Astrocyte of the spinal cord (primary cell): ENCODE results near the gene PIGT.
A peak's percentile ranks its signal among the peaks of the same experiment; 100 is the strongest.

ENCODE experiments used
- DNase-seq: peaks from one replicate; pipeline ENCODE4 v3.0.0; 2011; ENCODE audit warnings: low read depth, low spot score
- H3K4me3 ChIP-seq: 2 replicates; pipeline ENCODE4 v1.5.1; 2011; ENCODE audit warnings: low read depth, mild to moderate bottlenecking, low read length, moderate library complexity
- CTCF ChIP-seq: IDR thresholded peaks from 2 replicates; pipeline ENCODE4 v1.5.1; 2012; ENCODE audit warnings: low read depth, mild to moderate bottlenecking, low read length, inconsistent platforms
- in situ Hi-C: cut with HindIII; loops from 2 replicates; pipeline ENCODE4 v1.10.0; 2017; ENCODE audit warnings: low sequenced_read_pairs

Gene PIGT

DNA sequence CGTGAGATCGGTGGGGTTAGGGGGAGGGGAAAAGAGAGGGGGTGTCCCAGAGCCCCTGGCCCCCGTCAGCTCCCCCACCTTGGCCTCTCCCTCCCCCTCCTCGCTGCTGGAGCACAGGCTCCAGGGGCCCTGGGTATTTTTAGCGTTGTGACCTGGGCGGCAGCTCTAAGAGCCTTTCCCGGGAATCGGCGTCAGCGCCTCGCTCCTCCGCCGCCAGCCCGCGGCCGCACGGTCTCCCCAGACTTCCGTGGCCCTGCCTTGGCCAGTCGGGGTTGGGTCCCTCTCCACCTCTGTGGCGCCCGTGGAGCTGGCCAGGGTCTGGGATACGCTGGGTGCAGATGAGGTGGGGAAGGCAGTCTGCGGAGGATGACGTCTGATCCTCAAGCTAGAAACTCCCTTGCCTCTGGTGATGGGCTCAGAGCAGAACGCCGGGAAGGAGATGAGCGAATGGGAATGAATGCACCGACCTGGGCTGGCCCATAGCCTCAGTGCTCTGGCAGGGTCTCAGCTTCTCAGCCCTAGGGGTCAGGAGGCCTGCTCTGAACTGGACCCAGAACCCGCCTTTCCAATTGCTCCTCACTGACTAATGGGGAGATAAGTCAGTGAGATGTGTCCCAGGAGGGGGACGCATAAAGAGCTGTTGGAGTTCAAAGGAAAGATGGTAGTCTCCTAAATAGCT, 8.7 kb upstream of the PIGT start:
- DNase-seq: peak; percentile 10
- no peak for TF ChIP-seq CTCF
- in situ Hi-C loops: no loop called here
- H3K4me3 ChIP-seq: peak overlapping the region; percentile 49

DNA sequence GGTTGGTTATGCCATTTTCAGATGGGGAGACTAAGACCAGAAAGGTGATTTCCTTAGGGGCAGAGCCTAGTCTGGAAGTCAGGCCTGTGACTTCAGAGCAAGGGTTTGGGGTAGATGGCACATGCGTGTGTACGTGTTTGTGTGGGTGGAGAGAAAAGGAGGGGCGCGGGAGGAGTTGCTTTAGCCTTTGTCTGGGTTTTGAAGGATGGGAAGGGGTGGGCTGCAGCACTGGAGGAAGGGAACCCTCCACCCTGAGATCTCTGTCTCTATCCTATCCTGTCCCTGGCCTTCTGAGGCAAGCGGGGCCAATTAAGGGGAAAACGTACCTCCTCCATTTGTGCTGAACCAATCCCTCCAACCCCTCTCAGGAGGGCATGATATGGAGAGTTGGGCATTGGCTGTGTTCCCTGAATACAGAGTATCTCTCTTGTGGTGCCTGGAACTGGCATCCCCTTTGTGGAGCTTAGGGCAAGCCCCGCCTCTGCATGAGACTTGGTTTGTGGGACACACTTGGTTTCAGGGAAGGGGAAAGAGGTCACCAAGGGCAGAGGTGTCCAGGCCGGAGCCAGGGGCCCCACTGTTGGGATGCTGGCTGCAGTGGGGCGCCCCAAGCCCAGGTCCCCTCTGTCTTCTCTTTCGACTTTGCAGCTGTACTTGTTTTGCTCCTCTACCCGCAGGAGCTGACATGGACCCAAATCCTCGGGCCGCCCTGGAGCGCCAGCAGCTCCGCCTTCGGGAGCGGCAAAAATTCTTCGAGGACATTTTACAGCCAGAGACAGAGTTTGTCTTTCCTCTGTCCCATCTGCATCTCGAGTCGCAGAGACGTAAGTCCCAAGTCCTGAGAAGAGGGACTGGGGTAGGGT, 7.9 kb upstream of the PIGT start, which contains the start of gene DBNDD2:
Gene DBNDD2 (plus strand): TSS at position 507 of the 863 bp plus-strand sequence. CDS start 179 bp downstream, at position 686.
- in situ Hi-C loops: no loop called here
- DNase-seq: no peak
- no peak for TF ChIP-seq CTCF
- H3K4me3 ChIP-seq: peak within 1 kb of the TSS; percentile 49

DNA sequence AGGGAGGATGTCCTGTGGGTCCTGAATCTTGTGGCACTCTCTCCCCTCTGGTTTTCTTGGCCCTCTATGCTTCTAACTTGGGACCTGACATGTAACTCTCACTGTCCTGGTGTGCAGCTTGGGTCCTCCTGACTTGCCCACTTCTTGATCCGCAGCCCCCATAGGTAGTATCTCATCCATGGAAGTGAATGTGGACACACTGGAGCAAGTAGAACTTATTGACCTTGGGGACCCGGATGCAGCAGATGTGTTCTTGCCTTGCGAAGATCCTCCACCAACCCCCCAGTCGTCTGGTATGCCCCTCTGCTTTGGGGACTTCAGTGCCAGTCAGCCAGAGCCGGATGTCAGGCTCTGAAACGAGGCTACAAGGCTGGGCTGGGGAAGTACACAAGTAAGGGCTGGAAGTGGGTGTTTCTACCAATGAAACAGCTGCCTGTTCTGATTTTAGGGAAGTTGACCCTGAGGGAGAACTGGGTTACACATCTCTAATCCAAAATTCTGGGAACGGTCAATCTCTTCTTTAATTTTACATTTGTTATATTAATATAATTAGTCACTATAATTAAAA, 7.2 kb upstream of the PIGT start:
- no peak for TF ChIP-seq CTCF
- no peak overlapping the region for H3K4me3 ChIP-seq
- in situ Hi-C loops: no loop called here
- DNase-seq: no peak

- no peak for TF ChIP-seq CTCF
- no peak overlapping the region for H3K4me3 ChIP-seq
- in situ Hi-C loops: no loop called here
- no peak for DNase-seq
These were observed 6.2 kb upstream of the PIGT start for GRCh38 chr20:45409521-45410272.

GRCh38 chr20:45410887-45411286, 5.1 kb upstream of the PIGT start:
- no peak for DNase-seq
- in situ Hi-C loops: no loop called here
- no peak overlapping the region for H3K4me3 ChIP-seq
- no peak for TF ChIP-seq CTCF

DNA sequence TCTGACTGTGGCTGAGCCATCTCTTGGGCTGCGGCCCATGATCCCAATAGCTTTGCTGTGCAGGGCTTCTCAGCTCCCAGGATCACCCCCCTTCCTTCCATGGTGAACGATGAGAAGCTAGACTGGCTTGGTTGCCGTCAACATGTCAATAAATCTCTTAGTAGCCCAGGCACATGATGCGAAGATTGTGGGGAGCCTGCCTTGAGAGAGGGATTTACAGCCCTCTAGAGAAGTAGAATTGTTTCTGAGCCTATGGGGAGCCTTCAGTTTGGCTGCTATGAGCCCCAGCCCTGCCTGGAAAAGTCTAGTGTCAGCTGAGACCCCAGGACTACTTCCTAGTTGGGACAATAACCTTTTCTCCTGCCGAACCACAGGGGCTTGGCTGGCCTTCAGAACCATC, 3.3 kb upstream of the PIGT start:
- in situ Hi-C loops: no loop called here
- no peak overlapping the region for H3K4me3 ChIP-seq
- TF ChIP-seq CTCF: no peak
- DNase-seq: no peak
